ENCODE measurements around the gene VWCE. TPM values are rescaled to one million over a fixed set of nuclear protein-coding genes. Genes with fewer than 3 reads are reported as not detected.
"Not testable (repeated sequence)": the region's sequence is repeated elsewhere in the genome, so short reads cannot be mapped to it uniquely, and the experiment has no call there.

Gene VWCE
- total RNA-seq, 2 experiments from 2014 or later = 0.98 to 1.7 TPM

GRCh38 chr11:61254403-61255025, 40.6 kb downstream of the VWCE start:
- Mint-ChIP-seq H3K27ac (no peak overlapping the region), H3K27me3 (peaks cover 3% of the 10 kb centered on the region), H3K9me3 (no peaks in the 10 kb centered on the region), H3K4me1 (no peaks in the 10 kb centered on the region), H3K4me3 (no peak overlapping the region), H3K36me3 (ENCODE audit: low read depth) (no peaks in the 10 kb centered on the region)
- peak; percentile 73 for DNase-seq
- ChIA-PET POLR2A (interaction anchor here (1.3 kb wide), 2 partner anchors 10 to 77 kb away, joined by 3 to 4 read pairs; no protein-coding TSS in a partner anchor), CTCF (interaction anchor here (0.7 to 4.4 kb wide), 17 partner anchors 10 to 192 kb away, joined by 3 to 33 read pairs (median 3); partner anchors contain the start of genes CYB561A3, TMEM138 and VWCE)

- H3K27me3 Mint-ChIP-seq; POLR2A ChIA-PET; DNase-seq; H3K36me3 Mint-ChIP-seq (ENCODE audit: low read depth); H3K27ac Mint-ChIP-seq; H3K4me3 Mint-ChIP-seq; H3K4me1 Mint-ChIP-seq; H3K9me3 Mint-ChIP-seq: not testable (repeated sequence)
- CTCF ChIA-PET = interaction anchor here (0.7 to 4.4 kb wide), 3 partner anchors 38 to 133 kb away, joined by 3 to 33 read pairs (median 8); partner anchors contain the start of gene VWCE
Observed at GRCh38 chr11:61252332-61252731, 42.8 kb downstream of the VWCE start.

GRCh38 chr11:61250796-61251765, 44.0 kb downstream of the VWCE start:
- H3K4me3 Mint-ChIP-seq; H3K4me1 Mint-ChIP-seq; H3K27me3 Mint-ChIP-seq; POLR2A ChIA-PET; H3K27ac Mint-ChIP-seq; DNase-seq; H3K36me3 Mint-ChIP-seq (ENCODE audit: low read depth); H3K9me3 Mint-ChIP-seq: not testable (repeated sequence)
- CTCF ChIA-PET = interaction anchor here (0.7 to 4.4 kb wide), 4 partner anchors 11 to 134 kb away, joined by 3 to 33 read pairs (median 7); partner anchors contain the start of gene VWCE

- CTCF ChIA-PET; H3K4me3 Mint-ChIP-seq; POLR2A ChIA-PET; DNase-seq; H3K36me3 Mint-ChIP-seq (ENCODE audit: low read depth); H3K4me1 Mint-ChIP-seq; H3K9me3 Mint-ChIP-seq; H3K27ac Mint-ChIP-seq; H3K27me3 Mint-ChIP-seq: not testable (repeated sequence)
Observed at GRCh38 chr11:61249201-61249600, 45.9 kb downstream of the VWCE start.

DNA sequence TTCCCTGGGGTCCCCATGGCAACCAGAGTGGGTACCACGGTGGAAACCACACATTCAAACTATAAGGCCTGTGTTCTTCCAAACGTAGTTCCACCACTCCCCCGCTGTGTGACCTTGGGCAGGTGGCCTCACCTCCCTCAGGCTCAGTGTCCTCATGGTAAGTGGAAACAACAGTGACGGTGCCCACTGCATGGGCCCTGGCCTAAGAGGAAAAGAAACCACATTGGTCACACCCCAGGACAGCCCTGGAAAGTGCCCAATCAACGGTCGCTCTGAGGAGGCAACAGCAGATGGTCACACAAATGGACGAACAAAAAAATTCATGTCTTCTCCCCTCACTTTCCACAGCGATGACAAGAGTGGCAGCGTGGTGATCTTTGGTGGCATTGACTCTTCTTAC, 47.0 kb downstream of the VWCE start:
- DNase-seq; H3K27me3 Mint-ChIP-seq; H3K9me3 Mint-ChIP-seq; POLR2A ChIA-PET; CTCF ChIA-PET; H3K4me3 Mint-ChIP-seq; H3K36me3 Mint-ChIP-seq (ENCODE audit: low read depth); H3K27ac Mint-ChIP-seq; H3K4me1 Mint-ChIP-seq: not testable (repeated sequence)

- not testable (repeated sequence) for H3K27me3 Mint-ChIP-seq
Observed at GRCh38 chr11:61245284-61245964, 49.7 kb downstream of the VWCE start.

GRCh38 chr11:61241526-61241925, 53.6 kb downstream of the VWCE start:
- H3K36me3 Mint-ChIP-seq (ENCODE audit: low read depth); H3K9me3 Mint-ChIP-seq; H3K27ac Mint-ChIP-seq; H3K27me3 Mint-ChIP-seq; H3K4me1 Mint-ChIP-seq; H3K4me3 Mint-ChIP-seq; CTCF ChIA-PET; POLR2A ChIA-PET; DNase-seq: not testable (repeated sequence)

More at GRCh38 chr11:61245284-61245964, 49.7 kb downstream of the VWCE start:
- POLR2A ChIA-PET; H3K36me3 Mint-ChIP-seq (ENCODE audit: low read depth); H3K9me3 Mint-ChIP-seq; H3K27ac Mint-ChIP-seq; DNase-seq; H3K4me3 Mint-ChIP-seq; H3K4me1 Mint-ChIP-seq; CTCF ChIA-PET: not testable (repeated sequence)

- H3K27me3 Mint-ChIP-seq; H3K27ac Mint-ChIP-seq; POLR2A ChIA-PET; H3K4me1 Mint-ChIP-seq; H3K4me3 Mint-ChIP-seq; DNase-seq; H3K36me3 Mint-ChIP-seq (ENCODE audit: low read depth); H3K9me3 Mint-ChIP-seq; CTCF ChIA-PET: not testable (repeated sequence)
Observed at GRCh38 chr11:61240875-61241274, 54.2 kb downstream of the VWCE start, which contains the start of gene PGA5. Gene PGA5 (plus strand): TSS chr11:61241175. CDS start chr11:61241227, 52 bp downstream.

- H3K4me1 Mint-ChIP-seq; CTCF ChIA-PET; H3K36me3 Mint-ChIP-seq (ENCODE audit: low read depth); H3K27ac Mint-ChIP-seq; POLR2A ChIA-PET; H3K27me3 Mint-ChIP-seq; H3K4me3 Mint-ChIP-seq; H3K9me3 Mint-ChIP-seq; DNase-seq: not testable (repeated sequence)
Observed at GRCh38 chr11:61240288-61240687, 54.8 kb downstream of the VWCE start.

DNA sequence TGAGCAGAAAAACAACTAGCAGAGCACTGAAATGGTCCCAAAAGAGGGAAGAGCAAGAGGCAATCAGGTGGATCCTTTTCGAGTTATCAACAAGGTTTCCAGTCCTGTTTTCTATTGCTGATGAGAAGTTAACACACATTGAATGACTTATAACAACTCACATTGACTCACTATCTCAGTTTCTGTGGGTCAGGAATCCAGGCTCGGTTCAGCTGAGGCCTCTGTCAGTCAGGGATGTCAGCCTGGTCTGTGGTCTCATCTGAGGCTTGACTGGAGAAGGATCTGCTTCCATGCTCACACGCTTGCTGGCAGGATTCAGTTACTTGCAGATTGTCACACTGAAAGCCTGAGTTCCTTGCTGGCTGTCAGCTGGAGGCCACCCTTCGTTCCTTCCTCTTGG, 58.0 kb downstream of the VWCE start:
- H3K4me3 Mint-ChIP-seq; CTCF ChIA-PET; H3K36me3 Mint-ChIP-seq (ENCODE audit: low read depth); H3K27ac Mint-ChIP-seq; POLR2A ChIA-PET; H3K27me3 Mint-ChIP-seq; H3K9me3 Mint-ChIP-seq; H3K4me1 Mint-ChIP-seq; DNase-seq: not testable (repeated sequence)

- H3K27me3 Mint-ChIP-seq; H3K36me3 Mint-ChIP-seq (ENCODE audit: low read depth); H3K4me3 Mint-ChIP-seq; POLR2A ChIA-PET; H3K27ac Mint-ChIP-seq; CTCF ChIA-PET; H3K4me1 Mint-ChIP-seq; DNase-seq; H3K9me3 Mint-ChIP-seq: not testable (repeated sequence)
Observed at GRCh38 chr11:61232548-61233145, 62.5 kb downstream of the VWCE start.

GRCh38 chr11:61231585-61231984, 63.5 kb downstream of the VWCE start:
- H3K4me3 Mint-ChIP-seq; DNase-seq; H3K27ac Mint-ChIP-seq; POLR2A ChIA-PET; CTCF ChIA-PET; H3K36me3 Mint-ChIP-seq (ENCODE audit: low read depth); H3K9me3 Mint-ChIP-seq; H3K4me1 Mint-ChIP-seq; H3K27me3 Mint-ChIP-seq: not testable (repeated sequence)

- DNase-seq; H3K27ac Mint-ChIP-seq; H3K36me3 Mint-ChIP-seq (ENCODE audit: low read depth); CTCF ChIA-PET; POLR2A ChIA-PET; H3K27me3 Mint-ChIP-seq; H3K9me3 Mint-ChIP-seq; H3K4me1 Mint-ChIP-seq; H3K4me3 Mint-ChIP-seq: not testable (repeated sequence)
Observed at GRCh38 chr11:61231033-61231432, 64.1 kb downstream of the VWCE start.
